Smooth muscle cell (in vitro differentiated cells): ENCODE results near the gene ADRA1B. TPM values are rescaled to one million over a fixed set of nuclear protein-coding genes. Genes with fewer than 3 reads are reported as not detected.

Experiments used
- DNase-seq: peaks from one replicate; lab custom pipeline; 2025; ENCODE audit not compliant: unreplicated experiment; lab: John Stamatoyannopoulos, UW
- H2AFZ ChIP-seq: fragments of 200-600 bp; sonication (generic); 2 replicates; pipeline ENCODE4 v1.6.0; 2016; ENCODE audit warnings: antibody characterized with exemption, low read depth, mild to moderate bottlenecking
- H3F3A ChIP-seq: fragments of 200-600 bp; sonication (generic); 2 replicates; pipeline ENCODE4 v1.6.0; 2017; ENCODE audit warnings: antibody characterized with exemption, low read depth
- H3K27ac ChIP-seq: fragments of 200-600 bp; sonication (generic); 2 replicates; pipeline ENCODE4 v1.5.1; 2016; ENCODE audit warnings: low read depth, mild to moderate bottlenecking
- H3K27me3 ChIP-seq: fragments of 200-600 bp; sonication (generic); 2 replicates; pipeline ENCODE4 v1.6.1; 2016; ENCODE audit warnings: low read depth, mild to moderate bottlenecking
- H3K36me3 ChIP-seq: fragments of 200-600 bp; sonication (generic); 2 replicates; pipeline ENCODE4 v1.5.1; 2016; ENCODE audit warnings: low read depth
- H3K4me1 ChIP-seq: fragments of 200-600 bp; sonication (generic); 2 replicates; pipeline ENCODE4 v1.5.1; 2016; ENCODE audit warnings: low read depth
- H3K4me2 ChIP-seq: fragments of 200-600 bp; sonication (generic); 2 replicates; pipeline ENCODE4 v1.6.0; 2016; ENCODE audit warnings: mild to moderate bottlenecking
- H3K4me3 ChIP-seq: fragments of 200-600 bp; sonication (generic); 2 replicates; pipeline ENCODE4 v1.5.1; 2016; ENCODE audit warnings: mild to moderate bottlenecking
- H3K79me2 ChIP-seq: fragments of 200-600 bp; sonication (generic); 2 replicates; pipeline ENCODE4 v1.6.0; 2016; ENCODE audit warnings: low read depth, mild to moderate bottlenecking
- H3K9ac ChIP-seq: fragments of 200-600 bp; sonication (generic); 2 replicates; pipeline ENCODE4 v1.6.0; 2016; ENCODE audit warnings: low read depth
- H3K9me3 ChIP-seq: fragments of 200-600 bp; sonication (generic); replicated peaks from 2 replicates; pipeline ENCODE4 v1.5.1; 2016; ENCODE audit warnings: low read depth
- H4K20me1 ChIP-seq: fragments of 200-600 bp; sonication (generic); 2 replicates; pipeline ENCODE4 v1.6.0; 2016; ENCODE audit warnings: low read depth
- CTCF ChIP-seq: fragments of 200-600 bp; sonication (generic); IDR thresholded peaks from 2 replicates; pipeline ENCODE4 v1.5.1; 2017; ENCODE audit warnings: borderline replicate concordance, mild to moderate bottlenecking, antibody characterized with exemption; ENCODE audit not compliant: insufficient read depth, poor library complexity, severe bottlenecking
- WGBS: methylation state at CpG from one replicate; pipeline ENCODE4 v1.1.7; 2016; ENCODE audit warnings: low lambda C conversion rate; 5-methylcytosine and 5-hydroxymethylcytosine counted together
- polyA plus RNA-seq: library from polyadenylated mRNA; unstranded; fragments of >200 nt; fragmentation: Nextera tagmentation; extraction: Ambion mirVana; gene quantifications from 2 replicates; pipeline ENCODE4 v1.2.1, GENCODE V29; 2016
- total RNA-seq: library from RNA; depleted of rRNA; stranded (reverse); fragments of >200 nt; gene quantifications from 2 replicates; pipeline ENCODE4 v1.2.3, GENCODE V29; 2014

The ADRA1B gene
- total and polyA plus RNA-seq, 2 experiments from 2014 or later, result 0.34 to 0.36 TPM

GRCh38 chr5:159923008-159923407, 6.7 kb downstream of the ADRA1B start:
- Histone ChIP-seq H2AFZ (no peak overlapping the region), H3K4me3 (no peak overlapping the region), H3K9ac (no peak overlapping the region), H3F3A (no peaks in the 10 kb centered on the region), H3K4me2 (no peak overlapping the region), H3K27me3 (peaks cover 41% of the 10 kb centered on the region), H3K79me2 (no peaks in the 10 kb centered on the region), H4K20me1 (no peaks in the 10 kb centered on the region), H3K27ac (no peak overlapping the region), H3K36me3 (no peaks in the 10 kb centered on the region), H3K4me1 (no peaks in the 10 kb centered on the region), H3K9me3 (no peaks in the 10 kb centered on the region)
- 59% methylated on average over 7 of the region's 7 CpGs for WGBS
- TF ChIP-seq CTCF, result no peak
- DNase-seq, result no peak

GRCh38 chr5:159928122-159928909, 12.0 kb downstream of the ADRA1B start:
- no peak for DNase-seq
- H3K79me2 ChIP-seq, result no peaks in the 10 kb centered on the region
- TF ChIP-seq CTCF, result no peak
- H3K9ac ChIP-seq, result no peak overlapping the region
- 69% methylated on average over 12 of the region's 12 CpGs for WGBS
- no peak overlapping the region for H2AFZ ChIP-seq
- H3K36me3 ChIP-seq, result no peaks in the 10 kb centered on the region
- no peaks in the 10 kb centered on the region for H3K4me1 ChIP-seq
- no peaks in the 10 kb centered on the region for H4K20me1 ChIP-seq
- H3K27ac ChIP-seq, result no peak overlapping the region
- H3K4me3 ChIP-seq, result no peak overlapping the region
- peaks cover 24% of the 10 kb centered on the region for H3K27me3 ChIP-seq
- H3K4me2 ChIP-seq, result no peak overlapping the region
- no peaks in the 10 kb centered on the region for H3K9me3 ChIP-seq
- H3F3A ChIP-seq, result no peaks in the 10 kb centered on the region

GRCh38 chr5:159929176-159929575, 12.9 kb downstream of the ADRA1B start:
- H3K4me3 ChIP-seq, result no peak overlapping the region
- TF ChIP-seq CTCF, result no peak
- no peaks in the 10 kb centered on the region for H3F3A ChIP-seq
- no peaks in the 10 kb centered on the region for H3K4me1 ChIP-seq
- no peak for DNase-seq
- no peaks in the 10 kb centered on the region for H3K79me2 ChIP-seq
- no peak overlapping the region for H2AFZ ChIP-seq
- H3K9me3 ChIP-seq, result no peaks in the 10 kb centered on the region
- H3K4me2 ChIP-seq, result no peak overlapping the region
- no peak overlapping the region for H3K9ac ChIP-seq
- peaks cover 15% of the 10 kb centered on the region for H3K27me3 ChIP-seq
- 100% methylated on average over 1 of the region's 1 CpG for WGBS
- H4K20me1 ChIP-seq, result no peaks in the 10 kb centered on the region
- no peak overlapping the region for H3K27ac ChIP-seq
- no peaks in the 10 kb centered on the region for H3K36me3 ChIP-seq
